GM19395 (cell line): ENCODE measurements around the gene ADGRL1.

Source experiments
- ATAC-seq: cut with Tn5 transposase; IDR thresholded peaks from one replicate; pipeline ENCODE4 v1.9.1; 2021; ENCODE audit warnings: mild to moderate bottlenecking, moderate library complexity; ENCODE audit not compliant: unreplicated experiment

The ADGRL1 gene

DNA sequence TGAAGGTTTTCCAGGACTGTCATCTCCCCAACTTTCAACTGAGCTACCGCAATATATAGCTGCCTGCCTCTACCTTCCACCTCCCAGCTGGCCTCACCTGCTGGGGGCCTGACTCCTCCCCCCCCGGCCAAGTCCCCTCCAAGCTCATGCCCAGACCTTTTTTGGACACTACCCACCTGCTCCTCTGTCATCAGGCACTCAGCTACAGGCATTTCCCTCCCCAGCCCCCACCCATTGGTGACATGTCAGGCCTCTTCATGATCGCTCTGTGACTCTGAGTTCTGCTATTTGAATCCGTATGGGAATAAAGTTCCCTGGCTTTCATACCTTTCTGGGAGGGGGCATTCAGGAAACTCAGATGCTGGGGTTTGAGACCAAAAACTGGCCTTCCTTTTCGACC lies 90.2 kb downstream of the ADGRL1 start:
- no peak for ATAC-seq

DNA sequence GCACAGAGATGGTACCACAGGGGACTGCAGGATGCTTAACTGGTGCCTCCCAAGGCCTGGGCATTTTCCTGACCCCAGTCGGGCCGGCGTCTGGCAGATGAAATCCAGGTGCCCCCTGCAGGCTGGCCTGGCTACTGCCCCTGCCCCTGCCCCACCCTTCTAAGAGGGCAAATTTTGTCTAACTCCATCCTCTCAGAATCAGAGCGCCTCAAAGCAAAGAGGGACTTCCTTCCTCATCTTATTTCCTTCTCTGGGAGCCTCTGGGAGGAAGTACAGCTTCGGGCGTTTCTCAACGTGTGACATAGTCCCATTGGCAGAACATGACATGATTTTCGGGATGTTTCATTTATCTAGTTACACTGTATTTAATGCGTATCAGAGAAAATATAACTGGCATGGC lies 91.1 kb downstream of the ADGRL1 start:
- ATAC-seq = no peak

DNA sequence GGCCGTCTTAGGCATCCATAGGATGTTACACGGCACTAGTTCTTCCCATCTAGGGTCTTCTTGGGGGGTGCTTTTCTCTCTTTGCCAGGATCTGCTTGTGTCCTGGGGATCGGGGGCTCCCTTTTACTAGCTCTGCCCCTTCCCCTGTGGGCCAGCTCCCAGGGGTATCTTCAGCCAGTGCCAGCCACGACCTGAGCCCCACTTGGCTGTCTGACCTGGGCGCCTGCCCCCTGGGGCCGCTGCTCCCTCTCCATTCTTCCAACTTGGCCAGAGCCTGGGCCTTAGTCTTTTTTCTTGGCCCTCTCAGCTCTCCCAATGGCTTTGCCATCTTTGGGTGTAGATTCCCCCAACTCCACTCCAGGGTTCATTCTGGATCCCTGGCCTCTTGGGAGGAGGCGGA lies 91.5 kb downstream of the ADGRL1 start:
- ATAC-seq = no peak

DNA sequence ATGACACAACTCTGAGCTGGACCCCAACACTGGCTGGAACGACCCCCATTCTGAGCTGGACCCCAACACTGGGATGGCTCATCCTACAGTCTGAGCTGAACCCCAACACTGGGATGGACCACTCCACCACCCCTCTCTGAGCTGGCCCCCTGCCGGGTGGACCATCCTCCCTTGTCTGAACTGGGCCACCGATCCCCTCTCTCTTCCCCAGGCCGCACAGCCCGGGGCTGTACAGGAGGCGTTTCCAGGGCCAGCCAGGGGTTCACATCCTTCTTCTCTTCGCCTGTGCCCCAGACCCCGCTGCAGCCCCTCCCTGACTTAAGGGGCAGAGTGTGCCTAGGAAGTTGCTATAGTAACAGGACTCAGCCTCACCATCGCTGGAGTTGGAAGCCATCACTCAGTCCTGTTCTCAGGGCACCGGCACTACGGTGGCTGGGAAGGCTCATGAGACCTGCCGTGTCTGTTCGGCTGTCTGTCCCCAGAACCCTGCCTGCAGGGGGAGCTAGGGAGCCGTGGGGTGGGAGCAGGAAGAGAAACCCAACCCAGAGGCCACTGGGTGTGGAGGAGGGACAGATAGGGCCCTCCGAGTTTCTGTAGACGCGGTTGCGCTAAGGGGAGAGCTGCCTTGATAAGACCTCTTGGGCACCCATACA lies 92.1 kb downstream of the ADGRL1 start:
- no peak for ATAC-seq

- no peak for ATAC-seq
These were observed 93.1 kb downstream of the ADGRL1 start for GRCh38 chr19:14112809-14113385.

GRCh38 chr19:14112051-14112808 lies 93.7 kb downstream of the ADGRL1 start:
- ATAC-seq = no peak

DNA sequence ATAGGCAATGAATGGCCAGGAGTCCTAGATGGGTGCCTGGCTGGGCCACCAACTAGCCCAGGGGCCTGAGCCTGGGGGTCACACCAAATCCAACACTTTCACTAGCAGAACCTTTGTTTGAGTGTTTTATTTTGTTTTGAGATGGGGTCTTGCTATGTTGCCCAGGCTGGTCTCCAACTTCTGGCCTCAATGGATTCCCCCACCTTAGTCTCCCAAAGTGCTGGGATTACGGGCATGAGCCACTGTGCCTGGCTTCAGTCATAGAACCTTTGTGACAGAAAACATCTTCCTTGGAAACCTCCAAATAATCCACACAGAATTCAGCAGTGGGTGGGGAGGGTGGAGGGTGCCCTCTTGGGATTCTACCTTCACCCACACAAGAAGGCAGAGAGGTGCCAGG lies 94.5 kb downstream of the ADGRL1 start:
- no peak for ATAC-seq

DNA sequence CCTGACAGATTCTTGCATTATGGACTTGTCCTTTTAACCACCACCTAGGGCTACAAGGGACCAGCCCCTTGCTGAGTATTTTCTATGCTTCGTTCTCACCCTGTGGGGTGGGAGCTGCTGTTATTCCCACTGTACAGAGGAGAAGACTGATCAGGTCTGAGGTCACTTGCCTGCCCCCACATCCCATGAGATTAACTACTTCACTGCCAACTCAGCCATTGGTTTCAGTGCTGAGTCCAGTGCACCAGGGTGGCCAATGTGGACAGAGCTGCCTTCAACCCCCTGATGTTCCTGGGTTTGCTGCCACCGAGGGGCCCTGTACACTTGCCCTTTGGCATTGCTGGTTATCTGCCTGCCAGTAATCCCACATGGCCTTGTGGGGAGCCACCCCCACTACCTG lies 95.3 kb downstream of the ADGRL1 start:
- ATAC-seq = no peak

DNA sequence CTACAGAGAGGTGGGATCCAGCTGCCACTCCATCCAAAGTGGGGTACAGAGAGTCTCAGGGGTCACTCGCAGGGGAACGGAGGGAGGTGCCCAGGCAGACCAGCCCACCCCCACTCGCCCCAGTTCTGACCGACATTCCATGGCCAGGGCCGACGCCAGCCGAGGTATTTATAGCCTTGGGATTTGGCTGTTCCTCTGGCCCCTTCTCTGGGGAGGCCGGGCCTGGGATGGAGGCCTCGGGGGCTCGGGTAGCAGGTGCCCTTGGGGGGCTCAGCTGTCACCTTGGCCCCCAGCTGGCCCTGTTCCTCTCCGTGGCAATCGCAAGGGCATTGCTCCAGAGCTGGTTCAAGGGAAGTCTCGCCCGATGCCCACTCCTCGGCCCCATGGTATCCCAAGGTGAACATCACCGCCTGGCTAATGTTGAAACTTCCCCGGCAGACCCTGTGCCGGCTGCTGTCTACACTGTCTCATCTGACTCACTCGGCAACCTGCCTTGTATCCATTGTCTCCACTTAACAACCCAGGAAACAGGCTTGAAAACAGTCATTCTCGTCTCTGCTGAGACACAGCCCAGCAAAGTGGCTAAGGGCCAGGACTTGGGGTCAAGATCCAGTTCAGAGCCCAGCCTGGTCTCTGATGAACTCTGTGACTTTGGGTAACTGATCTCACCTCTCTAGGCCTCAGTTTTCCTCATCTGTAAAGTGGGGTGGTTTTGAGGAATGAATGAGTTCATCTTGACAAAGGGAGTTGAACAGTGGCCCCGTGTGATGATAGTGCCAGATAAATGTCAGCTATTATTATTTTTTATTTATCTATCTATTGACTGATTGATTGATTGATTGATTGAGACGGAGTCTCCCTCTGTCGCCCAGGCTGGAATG lies 98.1 kb downstream of the ADGRL1 start:
- ATAC-seq = no peak

DNA sequence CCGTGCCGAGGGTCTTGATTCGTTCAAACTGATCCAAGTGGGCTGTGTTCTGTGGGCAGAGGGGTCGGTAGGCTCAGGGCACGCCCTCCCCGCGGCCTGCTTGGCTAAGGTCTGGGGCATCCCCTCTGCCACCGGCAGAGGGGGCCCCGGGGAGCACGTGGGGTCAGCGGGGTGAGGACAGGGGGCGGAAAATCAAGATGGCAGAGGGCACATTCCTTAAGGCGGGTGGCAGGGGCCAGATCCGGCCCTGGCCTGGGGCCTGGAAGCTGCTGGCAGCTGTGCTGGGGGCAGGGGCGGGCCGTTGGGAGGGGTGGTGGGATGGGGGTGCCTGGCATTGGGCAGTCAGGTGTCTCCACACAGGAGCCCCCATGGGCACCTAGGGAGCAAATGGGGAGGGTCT lies 99.1 kb downstream of the ADGRL1 start:
- no peak for ATAC-seq

GRCh38 chr19:14105680-14106079 lies 100.3 kb downstream of the ADGRL1 start:
- no peak for ATAC-seq

DNA sequence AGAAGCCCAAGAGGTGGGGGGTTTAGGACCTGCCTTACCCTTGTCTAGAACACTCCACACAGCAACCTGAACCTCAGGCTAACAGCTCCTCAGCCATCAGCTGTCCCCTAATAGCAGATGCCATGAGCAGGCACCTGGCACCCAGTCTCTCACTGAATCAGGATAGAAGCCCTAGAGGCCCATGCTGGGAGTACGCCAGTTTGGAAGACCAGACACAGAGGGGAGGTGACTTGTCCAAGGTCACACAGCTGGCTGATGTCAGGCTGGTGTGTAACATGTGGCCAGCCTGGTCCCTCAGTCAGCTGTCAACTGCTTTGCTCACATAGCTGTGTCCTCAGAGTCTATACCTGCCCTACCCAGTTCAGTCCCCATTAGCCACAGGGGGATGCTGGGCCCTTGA lies 102.7 kb downstream of the ADGRL1 start:
- no peak for ATAC-seq

GRCh38 chr19:14102756-14103155 lies 103.2 kb downstream of the ADGRL1 start:
- ATAC-seq = no peak

DNA sequence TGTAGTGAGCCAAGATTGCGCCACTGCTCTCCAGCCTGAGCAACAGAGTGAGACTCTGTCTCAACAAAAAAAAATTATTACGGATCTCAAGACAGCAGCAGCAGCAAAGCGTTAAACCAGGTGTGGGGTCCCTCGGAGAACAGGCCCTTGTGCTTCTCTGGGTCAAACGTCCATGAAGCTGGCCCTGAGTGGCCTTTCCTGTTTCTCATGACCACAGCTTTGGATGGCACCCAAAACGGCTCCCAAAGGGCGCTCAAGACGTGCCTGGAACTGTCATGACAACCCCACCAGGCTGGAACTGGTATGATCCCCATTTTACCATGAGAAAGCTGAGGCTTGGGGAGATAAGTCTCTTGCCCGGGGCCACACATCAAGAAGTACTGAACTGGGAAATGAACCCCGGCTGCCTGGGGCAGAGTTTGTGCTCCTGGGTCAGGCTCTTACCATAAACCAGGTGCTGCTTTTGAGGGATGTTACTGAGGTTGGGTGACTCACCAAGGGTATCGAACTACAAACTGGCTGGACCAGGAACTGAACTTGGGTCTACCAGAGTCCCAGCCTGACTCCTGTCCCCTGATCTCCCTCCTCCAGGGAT lies 103.8 kb downstream of the ADGRL1 start:
- ATAC-seq = no peak

DNA sequence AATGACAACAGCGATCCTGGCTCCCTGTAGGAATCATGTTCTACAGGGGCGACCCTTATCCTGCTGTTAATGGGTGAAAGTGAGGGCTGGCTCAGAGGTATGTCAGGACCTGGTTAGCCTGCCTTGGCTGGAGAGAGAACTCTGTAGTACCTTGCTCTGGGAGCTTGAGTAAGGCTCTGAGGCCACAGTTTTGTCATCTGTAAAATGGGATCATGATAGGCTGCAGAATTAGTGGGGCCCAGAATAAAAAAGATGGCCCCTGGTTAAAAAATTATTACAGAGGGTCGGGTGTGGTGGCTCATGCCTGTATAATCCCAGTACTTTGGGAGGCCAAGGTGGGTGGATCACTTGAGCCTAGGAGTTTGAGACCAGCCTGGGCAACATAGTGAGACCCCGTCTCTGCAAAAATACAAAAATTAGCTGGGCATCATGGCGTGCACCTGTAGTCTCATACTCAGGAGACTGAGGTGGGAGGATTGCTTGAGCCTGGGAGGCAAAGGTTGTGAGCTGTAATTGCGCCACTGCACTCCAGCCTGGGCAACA lies 104.9 kb downstream of the ADGRL1 start:
- ATAC-seq = no peak
